ENCODE results near the gene ZNF394. TPM values are rescaled to one million over a fixed set of nuclear protein-coding genes. Genes with fewer than 3 reads are reported as not detected.

ZNF394 gene
- total RNA-seq, 1 experiment from 2014 or later, result 24.2 TPM

DNA sequence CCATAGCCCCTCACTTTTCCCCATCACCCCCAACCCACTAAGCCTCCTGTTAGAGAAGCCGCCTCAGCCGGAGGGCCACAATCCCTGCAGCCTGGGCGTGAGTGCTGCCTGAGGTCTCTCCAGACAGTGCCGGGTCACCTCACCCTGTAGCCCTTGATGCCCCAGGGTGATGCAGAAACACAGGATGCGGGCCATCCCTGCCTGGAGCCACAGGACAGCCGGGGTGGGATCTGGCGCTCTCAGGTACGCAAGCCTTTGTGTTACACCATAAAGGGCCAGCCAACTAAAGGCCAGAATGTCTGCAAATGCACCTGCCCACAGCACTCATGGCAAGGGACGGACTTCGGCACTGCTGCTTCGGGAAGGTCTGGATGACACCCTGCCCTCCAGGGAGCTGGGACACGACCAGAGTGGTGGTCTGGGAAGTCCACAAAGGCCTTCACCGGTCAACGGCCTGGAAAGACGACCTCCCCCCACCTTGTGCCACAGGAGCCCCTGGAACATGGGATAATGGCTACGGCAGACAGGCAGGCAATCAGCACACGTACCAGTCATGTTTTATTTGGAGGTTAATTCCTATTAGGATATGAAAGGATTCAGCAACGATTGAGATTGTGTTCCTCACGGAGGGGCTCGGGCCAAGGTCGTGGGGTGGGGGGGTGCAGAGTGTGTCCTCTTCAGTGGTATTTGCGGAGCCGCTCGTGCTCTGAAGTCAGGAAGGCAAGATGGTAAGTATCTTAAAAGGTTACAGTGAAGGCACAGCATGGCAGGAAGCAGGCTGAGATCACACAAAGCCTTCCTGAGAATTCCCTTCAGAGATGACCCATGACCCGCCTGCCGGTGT, 42.2 kb downstream of the ZNF394 start:
- no peak overlapping the region for H2BK120ac ChIP-seq (ENCODE audit: low read depth, low read length, poor library complexity, severe bottlenecking)
- H2AFZ ChIP-seq (ENCODE audit: low read length), result no peak overlapping the region
- H3K36me3 Mint-ChIP-seq (ENCODE audit: insufficient read depth in 1 of 3, low read depth in 3 of 3), result peaks cover 45 to 94% (median 77%) of the 10 kb centered on the region in 3 experiments
- peaks cover 8% of the 10 kb centered on the region for H3K79me1 ChIP-seq (ENCODE audit: insufficient read depth, low read depth, low read length, poor library complexity, severe bottlenecking)
- H4K20me1 ChIP-seq (ENCODE audit: control insufficient read depth, insufficient read depth, insufficient read length), result no peaks in the 10 kb centered on the region
- no peak overlapping the region for H3K4ac ChIP-seq (ENCODE audit: low read depth, low read length)
- no peaks in the 10 kb centered on the region; the same call in none of the 2 replicates for H3K27me3 Mint-ChIP-seq (ENCODE audit: low read depth)
- H3K9me3 ChIP-seq (ENCODE audit: control insufficient read depth, low read depth, low read length), result no peaks in the 10 kb centered on the region
- H3K4me1 Mint-ChIP-seq, result no peaks in the 10 kb centered on the region
- H2BK20ac ChIP-seq (ENCODE audit: low read depth, low read length, poor library complexity, severe bottlenecking), result no peak overlapping the region
- no peak overlapping the region for H3K18ac ChIP-seq (ENCODE audit: insufficient read length, low read depth, low read length)
- no peak overlapping the region for H3K27ac ChIP-seq (ENCODE audit: insufficient read length, low read depth, low read length)
- H3K56ac ChIP-seq (ENCODE audit: insufficient read length, low read depth, low read length), result no peak overlapping the region
- peaks cover 4% of the 10 kb centered on the region; the same call in 1 of the 2 replicates for H3K79me2 ChIP-seq (ENCODE audit: insufficient read depth, low read length)
- 0 out of 5 replicates have a peak, but pooled peaks cover 0 to 3% of the 10 kb centered on the region in 2 experiments for H3K9me3 Mint-ChIP-seq
- no peak overlapping the region for H3T11ph ChIP-seq (ENCODE audit: low read length)
- H3K23me2 ChIP-seq (ENCODE audit: insufficient read length, low read depth, low read length, poor library complexity, severe bottlenecking), result no peaks in the 10 kb centered on the region
- H4K91ac ChIP-seq (ENCODE audit: insufficient read length, low read depth, low read length), result no peak overlapping the region
- no peak for DNase-seq
- H3K27me3 ChIP-seq (ENCODE audit: insufficient read depth, low read length), result no peaks in the 10 kb centered on the region
- H3K4me3 Mint-ChIP-seq, result no peak overlapping the region
- no peak overlapping the region for H4K5ac ChIP-seq (ENCODE audit: insufficient read length, low read depth, low read length)
- no peak overlapping the region for H2BK5ac ChIP-seq (ENCODE audit: insufficient read length, low read length)
- no peak overlapping the region for H3K14ac ChIP-seq (ENCODE audit: insufficient read depth, low read length)
- H4K8ac ChIP-seq (replicated peaks; ENCODE audit: insufficient read length, low read depth, low read length), result no peak overlapping the region
- H2BK15ac ChIP-seq (ENCODE audit: low read depth, low read length), result no peak overlapping the region
- H2BK12ac ChIP-seq (ENCODE audit: insufficient read length, low read depth, low read length), result no peak overlapping the region
- no peak overlapping the region for H3K9ac ChIP-seq (ENCODE audit: extremely low read depth, insufficient read length, low read length)
- H3K4me2 ChIP-seq (ENCODE audit: insufficient read depth, insufficient read length, low read length), result no peak overlapping the region
- no peak overlapping the region for H3K23ac ChIP-seq (ENCODE audit: insufficient read length, low read depth, low read length)
- WGBS (ENCODE audit: extremely low coverage, insufficient read length, low lambda C conversion rate), result no CpG with 5 or more reads among the region's 26 CpGs
- no peak for TF ChIP-seq CTCF (conservative IDR thresholded peaks at IDR 0.05)
- H3K27ac Mint-ChIP-seq, result peak overlapping the region in 2 of 3 experiments; percentile 30 to 35; a peak in 2 of 7 replicates
- H3K4me1 ChIP-seq (ENCODE audit: insufficient read depth, low read length), result no peaks in the 10 kb centered on the region
- no peak overlapping the region for H2AK5ac ChIP-seq (ENCODE audit: insufficient read length, low read length)

All from H9 (cell line).